ENCODE results near the gene PLCXD3. TPM values are rescaled to one million over a fixed set of nuclear protein-coding genes. Genes with fewer than 3 reads are reported as not detected.

Gene PLCXD3
- total and polyA plus RNA-seq, 2 experiments from 2014 or later: 0.13 to 0.22 TPM

GRCh38 chr5:41416336-41416735, 94.1 kb downstream of the PLCXD3 start:
- Histone ChIP-seq H3F3A (ENCODE audit: insufficient read depth) (peaks cover 61% of the 10 kb centered on the region), H4K20me1 (ENCODE audit: insufficient read depth) (no peaks in the 10 kb centered on the region), H3K36me3 (ENCODE audit: low read depth) (no peaks in the 10 kb centered on the region), H3K4me1 (ENCODE audit: insufficient read depth) (peaks cover 67% of the 10 kb centered on the region), H3K27ac (no peak overlapping the region), H3K27me3 (replicated peaks; ENCODE audit: insufficient read depth) (no peaks in the 10 kb centered on the region), H3K4me3 (no peak overlapping the region), H3K9me2 (ENCODE audit: insufficient read depth) (no peaks in the 10 kb centered on the region), H2AFZ (no peak overlapping the region), H3K9ac (no peak overlapping the region), H3K9me3 (ENCODE audit: low read depth) (no peaks in the 10 kb centered on the region), H3K4me2 (ENCODE audit: unreplicated experiment) (no peak overlapping the region), H3K79me2 (ENCODE audit: insufficient read depth) (no peaks in the 10 kb centered on the region)
- WGBS, 2 experiments (ENCODE audit: low coverage in 1 of 2, low lambda C conversion rate in 2 of 2, missing lambda C conversion rate in 2 of 2): 32 to 41% methylated on average over 1 of the region's 1 CpG
- peak; percentile 30 for DNase-seq
- TF ChIP-seq EZH2 (IDR thresholded peaks at IDR 0.05; ENCODE audit: insufficient read depth, poor library complexity, severe bottlenecking) (no peak), EZH2phosphoT487 (IDR thresholded peaks at IDR 0.05; ENCODE audit: insufficient read depth, low read depth) (no peak)
- in situ Hi-C loops (cut with MboI): no loop called here

DNA sequence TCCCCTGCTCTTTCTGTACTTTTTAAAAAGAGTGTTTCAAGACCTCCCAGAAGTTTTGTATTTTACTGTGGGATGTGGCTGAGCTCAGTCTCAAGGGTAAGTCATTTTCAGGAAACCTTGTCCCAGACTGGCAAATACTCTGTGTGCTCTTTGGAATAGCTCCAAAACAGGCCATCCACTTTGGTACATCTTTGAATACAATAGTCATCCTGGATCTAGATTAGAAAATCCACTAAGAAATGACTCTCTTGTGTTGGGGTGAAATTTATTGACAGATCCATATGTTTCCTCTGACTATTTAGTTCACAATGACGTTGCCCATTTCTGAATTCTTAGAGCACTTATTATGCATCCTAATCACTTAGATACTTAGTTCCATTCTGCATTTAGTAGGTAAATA, 95.2 kb downstream of the PLCXD3 start:
- peak overlapping the region; percentile 45; the same call in 1 of the 2 replicates for H3K27ac ChIP-seq

GRCh38 chr5:41414598-41414997, 95.8 kb downstream of the PLCXD3 start:
- Histone ChIP-seq H3K9me2 (ENCODE audit: insufficient read depth) (no peaks in the 10 kb centered on the region), H2AFZ (no peak overlapping the region), H3K4me3 (no peak overlapping the region), H3K27ac (peak overlapping the region; percentile 57), H3K4me1 (ENCODE audit: insufficient read depth) (peaks cover 70% of the 10 kb centered on the region), H3K9ac (no peak overlapping the region; the same call in 1 of the 2 replicates), H3K36me3 (ENCODE audit: low read depth) (no peaks in the 10 kb centered on the region), H4K20me1 (ENCODE audit: insufficient read depth) (no peaks in the 10 kb centered on the region), H3K9me3 (ENCODE audit: low read depth) (no peaks in the 10 kb centered on the region), H3K79me2 (ENCODE audit: insufficient read depth) (no peaks in the 10 kb centered on the region), H3F3A (ENCODE audit: insufficient read depth) (peaks cover 65% of the 10 kb centered on the region), H3K4me2 (ENCODE audit: unreplicated experiment) (peak overlapping the region; percentile 51), H3K27me3 (replicated peaks; ENCODE audit: insufficient read depth) (no peaks in the 10 kb centered on the region)
- peak; percentile 93 for DNase-seq
- 4 to 5% methylated on average over 2 of the region's 2 CpGs for WGBS, 2 experiments (ENCODE audit: low coverage in 1 of 2, low lambda C conversion rate in 2 of 2, missing lambda C conversion rate in 2 of 2)
- no peak for TF ChIP-seq EZH2 (IDR thresholded peaks at IDR 0.05; ENCODE audit: insufficient read depth, poor library complexity, severe bottlenecking)
- TF ChIP-seq EZH2phosphoT487 (IDR thresholded peaks at IDR 0.05; ENCODE audit: insufficient read depth, low read depth): no peak
- in situ Hi-C loops (cut with MboI): no loop called here

More for the DNA sequence above, 95.2 kb downstream of the PLCXD3 start:
- Histone ChIP-seq H4K20me1 (ENCODE audit: insufficient read depth) (no peaks in the 10 kb centered on the region), H2AFZ (no peak overlapping the region), H3K9ac (no peak overlapping the region), H3K4me3 (no peak overlapping the region), H3K4me2 (ENCODE audit: unreplicated experiment) (peak overlapping the region; percentile 10), H3K4me1 (ENCODE audit: insufficient read depth) (peaks cover 67% of the 10 kb centered on the region), H3K9me2 (ENCODE audit: insufficient read depth) (no peaks in the 10 kb centered on the region), H3K9me3 (ENCODE audit: low read depth) (no peaks in the 10 kb centered on the region), H3K79me2 (ENCODE audit: insufficient read depth) (no peaks in the 10 kb centered on the region), H3F3A (ENCODE audit: insufficient read depth) (peaks cover 61% of the 10 kb centered on the region), H3K36me3 (ENCODE audit: low read depth) (no peaks in the 10 kb centered on the region), H3K27me3 (replicated peaks; ENCODE audit: insufficient read depth) (no peaks in the 10 kb centered on the region)
- TF ChIP-seq EZH2 (IDR thresholded peaks at IDR 0.05; ENCODE audit: insufficient read depth, poor library complexity, severe bottlenecking) (no peak), EZH2phosphoT487 (IDR thresholded peaks at IDR 0.05; ENCODE audit: insufficient read depth, low read depth) (no peak)
- in situ Hi-C loops (cut with MboI): no loop called here
- DNase-seq: peak; percentile 34
- 54 to 67% methylated on average over 1 of the region's 1 CpG for WGBS, 2 experiments (ENCODE audit: low coverage in 1 of 2, low lambda C conversion rate in 2 of 2, missing lambda C conversion rate in 2 of 2)

DNA sequence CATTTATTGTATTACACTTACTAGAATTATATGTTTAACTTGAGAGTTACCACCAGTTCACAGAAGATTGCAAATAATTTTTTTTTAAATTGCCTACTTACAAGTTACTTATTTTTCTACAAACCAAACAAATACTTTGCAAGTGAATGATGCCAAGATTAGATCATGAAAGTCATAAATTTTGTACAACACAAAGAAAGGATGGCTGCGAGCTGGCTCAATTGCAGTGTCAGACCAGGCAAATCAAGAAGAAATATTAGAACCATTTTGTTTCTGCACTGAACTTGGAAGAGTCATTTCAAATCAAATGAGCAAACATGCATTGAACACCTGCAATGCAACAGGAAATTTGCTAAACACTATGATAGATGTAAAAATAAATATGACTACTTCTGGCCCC, 97.3 kb downstream of the PLCXD3 start:
- no peaks in the 10 kb centered on the region for H4K20me1 ChIP-seq (ENCODE audit: insufficient read depth)
- H2AFZ ChIP-seq: 0 out of 2 replicates have a peak overlapping the region, but pooled peaks have one; percentile 38
- in situ Hi-C loops (cut with MboI): no loop called here
- peaks cover 65% of the 10 kb centered on the region for H3F3A ChIP-seq (ENCODE audit: insufficient read depth)
- no peaks in the 10 kb centered on the region for H3K36me3 ChIP-seq (ENCODE audit: low read depth)
- H3K9me2 ChIP-seq (ENCODE audit: insufficient read depth): no peaks in the 10 kb centered on the region
- TF ChIP-seq EZH2phosphoT487 (IDR thresholded peaks at IDR 0.05; ENCODE audit: insufficient read depth, low read depth): no peak
- TF ChIP-seq EZH2 (IDR thresholded peaks at IDR 0.05; ENCODE audit: insufficient read depth, poor library complexity, severe bottlenecking): no peak
- no peak overlapping the region for H3K9ac ChIP-seq
- H3K4me2 ChIP-seq (ENCODE audit: unreplicated experiment): peak overlapping the region; percentile 19
- H3K27me3 ChIP-seq (replicated peaks; ENCODE audit: insufficient read depth): no peaks in the 10 kb centered on the region
- H3K9me3 ChIP-seq (ENCODE audit: low read depth): no peaks in the 10 kb centered on the region
- H3K4me3 ChIP-seq: no peak overlapping the region
- peaks cover 73% of the 10 kb centered on the region for H3K4me1 ChIP-seq (ENCODE audit: insufficient read depth)
- DNase-seq: peak; percentile 25
- WGBS, 2 experiments (ENCODE audit: low coverage in 1 of 2, low lambda C conversion rate in 2 of 2, missing lambda C conversion rate in 2 of 2): 16 to 24% methylated on average over 1 of the region's 1 CpG
- 0 out of 2 replicates have a peak overlapping the region, but pooled peaks have one; percentile 8 for H3K27ac ChIP-seq
- H3K79me2 ChIP-seq (ENCODE audit: insufficient read depth): no peaks in the 10 kb centered on the region

Measured in GM23248 (cell line).